GM12878 (cell line): ENCODE results near the gene BEND4.

Source experiments
- BCL11A ChIP-seq: IDR thresholded peaks from 2 replicates; pipeline ENCODE4 v1.6.1; 2011; ENCODE audit warnings: low read depth, low read length
- EGR1 ChIP-seq, 2 experiments: IDR thresholded peaks; 1 replicate in 1 of 2; 2 replicates in 1 of 2; pipeline ENCODE4 v1.6.1; 2011 to 2012; ENCODE audit warnings: low read depth in 2 of 2, low read length in 2 of 2, borderline replicate concordance in 1 of 2, mild to moderate bottlenecking in 1 of 2, moderate library complexity in 1 of 2
- EP300 ChIP-seq, 2 experiments: fragments of 150-350 bp in 1 of 2; IDR thresholded peaks; 2 replicates each; pipeline ENCODE4 v1.6.1; 2011 to 2012; ENCODE audit warnings: low read depth in 2 of 2, low read length in 2 of 2, borderline replicate concordance in 1 of 2, improper control_type of control experiment in 1 of 2, inconsistent platforms in 1 of 2; ENCODE audit not compliant: control insufficient read depth in 1 of 2
- HDGF ChIP-seq: fragments of 450-650 bp; IDR thresholded peaks from 2 replicates; pipeline ENCODE4 v1.6.1; 2016; ENCODE audit warnings: antibody characterized with exemption
- JUND ChIP-seq: IDR thresholded peaks from 2 replicates; pipeline ENCODE4 v1.6.1; 2012; ENCODE audit warnings: low read depth, mild to moderate bottlenecking, low read length, improper control_type of control experiment, moderate library complexity
- KDM1A ChIP-seq: fragments of 200-600 bp; sonication (generic); IDR thresholded peaks from 2 replicates; pipeline ENCODE4 v1.6.1; 2016; ENCODE audit warnings: borderline replicate concordance
- MYC ChIP-seq: IDR thresholded peaks from 2 replicates; pipeline ENCODE4 v1.6.1; 2011; ENCODE audit warnings: mild to moderate bottlenecking, low read length, moderate library complexity, inconsistent platforms; ENCODE audit not compliant: insufficient read depth, insufficient replicate concordance, insufficient read length, severe bottlenecking
- NFIC ChIP-seq: IDR thresholded peaks from 2 replicates; pipeline ENCODE4 v1.6.1; 2012; ENCODE audit warnings: low read depth, mild to moderate bottlenecking, inconsistent platforms, low read length, moderate library complexity
- NR2C2 ChIP-seq: IDR thresholded peaks from 2 replicates; pipeline ENCODE4 v1.6.1; 2011; ENCODE audit warnings: borderline replicate concordance, low read depth; ENCODE audit not compliant: control insufficient read depth, insufficient read length
- POLR2A ChIP-seq: IDR thresholded peaks from 2 replicates; pipeline ENCODE4 v1.6.1; 2011; ENCODE audit warnings: low read depth, mild to moderate bottlenecking, low read length
- SRF ChIP-seq, 2 experiments: IDR thresholded peaks; 2 replicates each; pipeline ENCODE4 v1.6.1; 2011; ENCODE audit warnings: low read depth in 2 of 2, low read length in 2 of 2, mild to moderate bottlenecking in 1 of 2, moderate library complexity in 1 of 2
- YY1 ChIP-seq: IDR thresholded peaks from 2 replicates; pipeline ENCODE4 v1.6.1; 2011; ENCODE audit warnings: low read depth, mild to moderate bottlenecking, low read length
- TF ChIP-seq, protein P1 (sequence below): fragments of 450-650 bp; IDR thresholded peaks from 2 replicates; pipeline ENCODE4 v1.6.1; 2017; ENCODE audit warnings: mild to moderate bottlenecking
- TF ChIP-seq, protein P2 (sequence below), 3 experiments: IDR thresholded peaks in 2 of 3; conservative IDR thresholded peaks in 1 of 3; 2 replicates each; pipeline ENCODE4 v1.5.1; 2011; ENCODE audit warnings: low read depth in 3 of 3, low read length in 3 of 3, mild to moderate bottlenecking in 3 of 3, control low read depth in 2 of 3, moderate library complexity in 2 of 3, inconsistent platforms in 1 of 3, mixed read lengths in 1 of 3; ENCODE audit not compliant: control insufficient read depth in 2 of 3, insufficient read depth in 1 of 3; ENCODE audit errors: extremely low read depth in 1 of 3

DNA sequence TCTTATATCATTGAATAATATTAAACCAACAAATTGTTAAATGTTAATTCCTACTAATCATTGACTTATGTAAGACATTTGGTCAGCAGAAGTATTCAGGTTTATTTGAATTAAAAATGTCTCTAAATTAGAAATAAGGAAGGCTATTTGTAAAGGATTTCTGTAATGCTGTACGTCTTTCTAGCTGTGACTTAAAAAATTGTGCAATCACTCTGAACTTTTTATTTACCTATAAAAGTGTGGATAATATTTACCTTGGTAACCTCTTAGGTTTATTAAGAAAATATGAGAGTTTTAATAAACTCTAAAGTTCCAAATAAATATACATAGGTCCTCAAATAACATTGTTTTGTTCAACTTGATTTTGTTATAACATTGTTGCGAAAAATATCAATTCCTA is 85.2 kb downstream of the BEND4 start:
- TF ChIP-seq KDM1A (no peak), JUND (no peak), EP300 (IDR thresholded peaks at IDR 0.05; ENCODE audit: borderline replicate concordance in 1 of 2, control insufficient read depth in 1 of 2, low read depth in 2 of 2, low read length in 2 of 2) (no peak), NFIC (no peak), BCL11A (no peak), NR2C2 (no peak), POLR2A (no peak), EGR1 (IDR thresholded peaks at IDR 0.05; ENCODE audit: borderline replicate concordance in 1 of 2, low read depth in 2 of 2, low read length in 2 of 2) (no peak), SRF (IDR thresholded peaks at IDR 0.05; ENCODE audit: low read depth in 2 of 2, low read length in 2 of 2) (no peak), MYC (no peak), YY1 (no peak), HDGF (no peak)
- TF ChIP-seq, protein P1, sequence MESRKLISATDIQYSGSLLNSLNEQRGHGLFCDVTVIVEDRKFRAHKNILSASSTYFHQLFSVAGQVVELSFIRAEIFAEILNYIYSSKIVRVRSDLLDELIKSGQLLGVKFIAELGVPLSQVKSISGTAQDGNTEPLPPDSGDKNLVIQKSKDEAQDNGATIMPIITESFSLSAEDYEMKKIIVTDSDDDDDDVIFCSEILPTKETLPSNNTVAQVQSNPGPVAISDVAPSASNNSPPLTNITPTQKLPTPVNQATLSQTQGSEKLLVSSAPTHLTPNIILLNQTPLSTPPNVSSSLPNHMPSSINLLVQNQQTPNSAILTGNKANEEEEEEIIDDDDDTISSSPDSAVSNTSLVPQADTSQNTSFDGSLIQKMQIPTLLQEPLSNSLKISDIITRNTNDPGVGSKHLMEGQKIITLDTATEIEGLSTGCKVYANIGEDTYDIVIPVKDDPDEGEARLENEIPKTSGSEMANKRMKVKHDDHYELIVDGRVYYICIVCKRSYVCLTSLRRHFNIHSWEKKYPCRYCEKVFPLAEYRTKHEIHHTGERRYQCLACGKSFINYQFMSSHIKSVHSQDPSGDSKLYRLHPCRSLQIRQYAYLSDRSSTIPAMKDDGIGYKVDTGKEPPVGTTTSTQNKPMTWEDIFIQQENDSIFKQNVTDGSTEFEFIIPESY = no peak
- TF ChIP-seq, protein P2, sequence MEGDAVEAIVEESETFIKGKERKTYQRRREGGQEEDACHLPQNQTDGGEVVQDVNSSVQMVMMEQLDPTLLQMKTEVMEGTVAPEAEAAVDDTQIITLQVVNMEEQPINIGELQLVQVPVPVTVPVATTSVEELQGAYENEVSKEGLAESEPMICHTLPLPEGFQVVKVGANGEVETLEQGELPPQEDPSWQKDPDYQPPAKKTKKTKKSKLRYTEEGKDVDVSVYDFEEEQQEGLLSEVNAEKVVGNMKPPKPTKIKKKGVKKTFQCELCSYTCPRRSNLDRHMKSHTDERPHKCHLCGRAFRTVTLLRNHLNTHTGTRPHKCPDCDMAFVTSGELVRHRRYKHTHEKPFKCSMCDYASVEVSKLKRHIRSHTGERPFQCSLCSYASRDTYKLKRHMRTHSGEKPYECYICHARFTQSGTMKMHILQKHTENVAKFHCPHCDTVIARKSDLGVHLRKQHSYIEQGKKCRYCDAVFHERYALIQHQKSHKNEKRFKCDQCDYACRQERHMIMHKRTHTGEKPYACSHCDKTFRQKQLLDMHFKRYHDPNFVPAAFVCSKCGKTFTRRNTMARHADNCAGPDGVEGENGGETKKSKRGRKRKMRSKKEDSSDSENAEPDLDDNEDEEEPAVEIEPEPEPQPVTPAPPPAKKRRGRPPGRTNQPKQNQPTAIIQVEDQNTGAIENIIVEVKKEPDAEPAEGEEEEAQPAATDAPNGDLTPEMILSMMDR (IDR thresholded peaks at IDR 0.05 in 2 of 3, conservative IDR thresholded peaks at IDR 0.05 in 1 of 3; ENCODE audit: control insufficient read depth in 2 of 3, extremely low read depth in 1 of 3, insufficient read depth in 1 of 3, low read depth in 3 of 3, low read length in 3 of 3) = no peak
